ENCODE results near the gene OCA2.
"Not testable (repeated sequence)": the region's sequence is repeated elsewhere in the genome, so short reads cannot be mapped to it uniquely, and the experiment has no call there.

The OCA2 gene

DNA sequence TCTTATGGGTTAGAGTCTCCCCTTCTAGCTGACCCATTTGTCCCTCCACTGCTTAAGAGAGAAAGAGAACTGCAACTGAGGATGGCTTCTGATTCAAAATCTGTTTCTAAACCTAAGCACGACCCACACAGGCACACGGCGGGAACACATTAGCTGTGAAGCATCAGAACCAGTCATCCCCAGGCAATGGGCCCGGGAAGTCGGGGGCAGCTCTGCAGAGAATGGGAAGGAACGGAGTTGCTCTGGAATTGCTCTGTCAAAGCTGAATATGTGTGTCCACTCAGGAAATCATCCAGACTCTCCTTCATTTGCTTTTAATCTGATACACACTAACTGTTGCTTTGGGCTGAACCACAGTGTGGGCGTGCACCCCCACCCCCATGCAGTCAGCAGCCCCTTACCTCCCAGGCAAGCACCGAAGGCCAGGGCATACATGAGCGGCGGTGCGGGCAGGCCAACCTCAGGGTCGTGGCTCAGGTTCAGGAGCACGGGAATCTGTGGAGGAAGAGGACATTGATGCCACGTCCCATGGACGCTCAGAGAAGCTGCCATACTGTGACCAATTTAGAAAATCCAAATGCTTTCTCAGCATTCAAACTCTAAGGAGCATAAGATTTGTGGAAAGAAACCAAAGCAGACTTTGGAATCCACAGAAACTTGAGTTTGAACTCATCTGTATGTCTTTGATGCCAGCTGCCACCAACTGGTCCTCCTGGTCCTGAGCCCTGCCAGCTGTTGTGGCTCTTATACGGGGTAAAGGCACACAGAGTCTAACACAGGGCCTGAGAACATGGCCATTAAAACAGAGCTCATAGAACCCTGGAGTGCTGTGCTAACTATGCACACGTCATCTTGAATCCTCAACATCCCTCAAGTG, 247.9 kb downstream of the OCA2 start:
- peak in 4 of 58 donors; percentile 6 to 32 (median 8) for DNase-seq

DNA sequence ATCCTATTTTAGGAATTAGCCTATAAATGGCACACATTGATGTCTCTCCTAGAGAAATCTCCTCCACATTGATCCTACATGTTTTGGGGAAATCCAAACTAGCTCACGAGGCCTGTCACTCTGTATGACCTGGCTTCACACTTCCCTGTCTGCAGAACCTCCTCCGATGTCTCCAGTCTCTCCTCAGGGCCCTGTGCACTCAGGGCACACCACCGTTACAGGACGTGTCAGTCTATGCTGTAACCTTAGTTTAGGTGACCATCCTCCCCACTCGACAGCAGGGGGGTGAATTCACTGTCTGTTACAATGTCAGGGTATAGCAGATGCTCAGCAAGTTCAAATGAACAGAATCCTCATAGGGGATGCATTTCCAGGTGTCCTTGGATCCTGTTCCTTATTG, 249.1 kb downstream of the OCA2 start:
- no peak for DNase-seq

- not testable (repeated sequence) for DNase-seq
Measured at GRCh38 chr15:27848936-27849335, 250.2 kb downstream of the OCA2 start.

DNA sequence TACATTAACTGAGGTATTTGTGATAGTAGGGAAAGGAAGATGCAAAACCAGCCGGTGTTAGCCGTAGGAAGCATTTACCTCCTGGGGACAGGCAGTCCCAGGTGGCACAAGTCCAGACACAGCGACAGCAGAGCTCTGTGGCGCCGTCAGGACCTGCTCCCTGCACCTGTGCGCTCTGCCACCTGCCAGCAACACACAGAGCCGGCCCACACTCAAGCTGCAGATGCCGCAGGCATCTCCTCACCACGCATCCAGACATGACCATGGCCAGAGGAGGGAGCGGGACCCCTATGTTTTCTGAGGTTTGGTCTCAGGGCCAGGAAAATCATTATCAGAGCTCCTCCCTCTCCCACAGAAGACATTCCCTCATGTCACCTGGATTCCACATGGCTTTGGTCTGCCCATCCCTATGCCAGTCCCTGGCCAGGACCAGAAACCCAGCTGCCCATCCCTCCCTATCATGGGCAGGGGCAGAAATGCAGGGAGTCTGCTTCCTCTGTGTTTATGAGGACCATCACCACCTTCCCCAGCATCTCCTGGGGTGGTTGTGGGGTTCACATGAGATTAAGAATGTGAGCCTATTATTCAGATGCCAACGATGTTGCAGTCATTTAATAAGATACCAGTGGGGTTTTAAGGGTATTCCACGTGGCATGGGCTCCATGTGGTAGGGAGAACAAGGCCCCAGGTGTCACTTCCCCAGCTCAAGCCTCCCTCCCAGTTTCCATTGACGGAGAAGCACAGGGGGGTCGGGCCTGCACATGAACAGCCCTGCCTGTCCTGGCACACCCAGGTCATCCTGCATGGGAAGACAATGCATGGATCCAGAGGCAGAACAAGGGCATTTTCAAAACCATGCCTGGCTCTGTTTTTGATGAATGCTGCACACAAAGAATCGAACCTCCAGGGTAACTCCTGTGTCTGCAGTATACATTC, 251.1 kb downstream of the OCA2 start:
- no peak for DNase-seq

DNA sequence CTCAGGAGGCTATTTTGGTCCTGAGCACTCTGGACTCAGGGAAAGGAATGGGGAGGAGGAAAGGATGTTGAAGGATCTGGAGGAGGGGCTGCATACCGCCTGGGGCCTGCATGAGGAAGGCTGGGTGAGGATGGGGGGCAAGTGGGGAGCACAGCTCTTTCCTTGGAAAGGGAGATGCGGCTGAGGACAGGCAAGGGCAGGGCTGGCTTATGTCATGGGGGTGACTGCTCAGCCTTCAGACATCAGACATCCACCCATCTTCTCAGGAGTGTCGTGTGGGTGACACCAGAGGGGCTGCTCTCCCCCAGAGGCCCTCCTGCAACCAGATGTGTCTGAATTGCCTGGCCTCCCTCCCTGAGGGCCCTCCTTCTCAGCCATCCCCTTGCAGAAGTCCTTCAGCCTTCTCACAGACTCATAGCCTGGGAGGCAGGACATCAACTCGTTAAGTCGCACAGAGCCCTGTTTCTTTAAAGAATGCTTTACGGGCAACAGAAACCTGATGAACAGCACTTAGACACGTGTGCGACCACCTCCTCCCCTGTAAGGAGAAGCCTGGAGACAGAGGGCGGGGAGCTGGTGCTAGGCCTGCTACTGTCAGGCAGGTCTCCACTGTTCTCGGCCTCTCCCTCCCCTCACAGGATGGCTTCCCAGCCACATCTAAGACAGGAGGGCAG, 252.3 kb downstream of the OCA2 start:
- no peak for DNase-seq

DNA sequence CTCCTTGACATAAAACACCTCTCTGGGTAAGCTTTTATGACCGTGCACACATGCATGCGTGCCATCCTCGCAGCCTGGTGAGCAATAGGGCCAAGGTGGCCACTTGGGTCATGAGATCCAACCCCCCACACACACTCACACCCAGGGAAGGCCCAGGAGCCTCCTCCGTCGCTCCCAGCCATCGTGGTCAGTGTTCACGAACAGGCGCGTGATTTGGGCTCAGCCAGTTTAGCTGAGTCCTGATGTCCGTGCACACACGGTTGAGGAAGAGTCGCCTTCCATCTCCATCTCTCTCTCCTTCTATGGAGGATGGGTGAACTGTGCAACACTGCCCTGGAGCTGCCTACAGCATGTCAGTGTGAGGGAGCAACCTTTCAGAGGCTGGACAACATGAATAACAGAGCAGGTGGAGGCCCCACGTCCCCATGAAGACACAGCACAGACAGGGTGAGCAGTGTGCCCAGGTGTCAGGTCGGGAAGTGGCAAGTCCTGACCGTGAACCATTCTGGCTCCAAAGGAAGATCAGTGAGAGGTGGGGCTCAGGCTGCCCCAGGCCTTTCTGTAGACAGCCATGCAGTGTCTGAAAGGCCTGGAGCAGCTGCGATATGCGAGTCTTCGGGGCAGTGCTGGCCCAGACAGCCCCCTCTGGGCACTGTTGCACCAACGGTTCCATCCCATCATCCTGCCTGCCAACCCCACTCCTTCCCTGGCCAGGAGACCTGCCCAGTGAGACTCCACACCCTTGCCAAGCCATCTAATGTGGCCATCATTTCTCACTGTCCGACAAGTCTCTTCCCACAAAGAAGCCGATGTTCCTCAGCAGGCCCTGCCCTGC, 253.4 kb downstream of the OCA2 start:
- no peak for DNase-seq

- DNase-seq = no peak
Measured at GRCh38 chr15:27844018-27844666, 255.0 kb downstream of the OCA2 start.

DNA sequence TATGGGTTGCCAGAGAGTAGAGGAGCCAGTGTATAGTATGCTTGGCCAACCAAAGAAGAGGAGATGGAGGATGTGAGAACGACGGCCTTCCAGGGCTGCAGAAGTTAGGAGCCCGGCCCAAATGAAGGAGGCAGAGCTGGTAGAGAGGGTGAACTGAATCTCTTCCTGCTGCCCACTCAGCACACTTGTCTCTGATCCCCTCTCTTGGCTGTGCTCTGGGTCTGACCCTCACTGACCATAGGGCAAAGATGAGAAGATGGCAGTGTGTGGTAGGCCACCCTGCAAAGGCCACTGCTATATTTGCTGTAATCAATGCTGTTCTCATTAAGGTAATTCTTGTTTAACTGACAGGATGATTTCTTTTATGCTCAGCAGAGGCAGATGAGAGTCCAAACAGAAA, 256.0 kb downstream of the OCA2 start:
- no peak for DNase-seq

GRCh38 chr15:27842526-27842925, 256.6 kb downstream of the OCA2 start:
- no peak for DNase-seq

GRCh38 chr15:27835233-27835939, 263.7 kb downstream of the OCA2 start:
- no peak for DNase-seq

DNA sequence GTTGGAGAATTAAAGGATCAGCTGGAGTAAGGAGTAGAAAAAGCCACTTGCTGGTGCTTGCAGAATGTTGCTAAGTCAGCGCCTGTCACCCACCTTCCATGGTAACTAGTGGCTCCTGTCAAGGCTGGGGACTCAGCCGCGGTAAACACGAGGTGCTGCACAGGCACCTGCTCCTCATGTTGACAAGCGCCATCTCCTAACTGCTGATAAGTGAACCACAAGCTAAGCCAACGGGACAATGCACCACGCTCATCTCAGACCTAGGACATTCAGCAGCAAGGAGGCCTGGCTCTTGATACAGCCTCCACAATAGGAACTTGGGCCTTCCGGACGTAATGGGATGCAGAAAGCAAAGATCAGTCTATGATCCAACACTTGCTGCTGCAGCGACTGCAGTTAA, 264.4 kb downstream of the OCA2 start:
- DNase-seq = no peak

- DNase-seq = no peak
Measured at GRCh38 chr15:27833974-27834373, 265.1 kb downstream of the OCA2 start.

DNA sequence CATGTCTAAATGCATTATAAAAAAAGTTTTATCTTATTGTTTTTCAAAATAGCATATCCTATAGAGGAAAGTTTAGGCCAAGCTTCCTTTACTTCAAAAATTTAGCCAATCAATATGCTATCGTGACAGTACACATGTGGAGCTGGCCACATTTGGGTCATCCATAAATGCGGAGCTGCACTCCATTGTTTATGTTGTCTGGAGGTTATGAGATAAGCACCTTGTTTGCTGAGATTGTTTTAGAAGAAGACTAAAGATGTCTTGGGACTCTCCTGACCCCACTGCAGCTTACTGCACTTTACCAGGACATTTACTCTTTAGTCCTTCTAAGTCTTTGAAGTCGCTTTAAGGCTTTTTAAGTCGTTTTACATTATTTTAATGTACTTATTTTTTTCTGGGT, 265.9 kb downstream of the OCA2 start:
- no peak for DNase-seq

DNA sequence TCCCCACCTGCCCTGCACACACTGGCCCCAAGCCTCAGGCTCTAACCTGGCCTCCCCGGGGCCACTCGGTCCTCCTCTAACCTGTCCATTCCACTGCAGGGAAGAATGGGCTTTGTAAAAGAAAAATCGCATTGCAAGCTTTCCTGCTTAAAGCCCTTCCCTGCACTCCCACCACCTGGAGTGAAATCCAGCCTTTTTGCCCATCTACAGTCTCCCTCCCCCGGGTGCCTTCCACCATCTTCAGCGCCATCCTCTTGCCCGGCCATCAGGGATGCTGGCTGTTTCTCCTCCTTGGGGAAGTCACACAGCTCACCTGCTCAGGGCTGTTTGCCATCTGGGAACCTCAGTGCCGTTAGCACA, 266.9 kb downstream of the OCA2 start:
- no peak for DNase-seq

GRCh38 chr15:27831384-27832236, 267.5 kb downstream of the OCA2 start:
- no peak for DNase-seq

- no peak for DNase-seq
Measured at GRCh38 chr15:27828746-27829145, 270.4 kb downstream of the OCA2 start.

DNA sequence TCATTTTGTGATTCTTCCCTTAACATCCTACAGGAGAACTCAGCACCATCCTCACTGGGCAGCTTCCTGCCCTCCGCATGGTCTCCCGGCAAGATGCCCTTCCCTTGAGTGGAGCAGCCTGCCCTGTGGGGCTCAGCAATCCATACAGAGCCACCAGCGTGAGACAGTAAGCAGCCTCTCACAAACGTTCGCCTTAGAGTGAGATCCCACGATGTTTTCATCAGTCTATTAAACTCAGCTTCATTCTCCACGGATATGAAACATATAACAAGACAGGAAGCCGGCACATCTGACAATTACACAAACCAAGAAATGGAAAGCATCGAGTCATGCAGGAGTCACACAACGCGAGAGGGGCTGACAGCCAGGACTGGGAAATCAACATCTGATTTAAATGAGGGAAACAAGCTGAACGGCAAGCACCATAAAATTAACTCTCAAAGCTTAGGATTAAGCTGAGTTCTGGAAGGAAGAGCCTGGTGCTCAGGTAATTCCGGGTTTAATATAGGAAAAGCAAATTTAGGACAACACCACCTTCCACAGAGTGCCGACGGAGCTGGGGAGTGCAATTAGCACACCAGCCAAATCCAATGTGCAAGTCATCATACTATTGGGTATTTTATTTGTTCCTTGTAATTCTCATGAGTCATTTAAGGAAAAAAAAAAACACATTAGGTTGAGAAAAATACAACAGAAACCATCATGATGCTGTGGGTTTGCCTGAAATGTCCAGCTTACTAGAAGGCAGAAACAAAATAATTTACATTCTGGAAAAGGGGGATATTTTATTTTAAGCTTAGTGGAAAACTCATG, 272.0 kb downstream of the OCA2 start:
- DNase-seq = peak in 5 of 58 donors; percentile 7 to 45 (median 14)

- no peak for DNase-seq
Measured at GRCh38 chr15:27826411-27826810, 272.7 kb downstream of the OCA2 start.
